ENCODE measurements around the gene TAF3. TPM values are rescaled to one million over a fixed set of nuclear protein-coding genes. Genes with fewer than 3 reads are reported as not detected.
A peak's percentile ranks its signal among the peaks of the same experiment; 100 is the strongest.

The TAF3 gene
- total and polyA plus RNA-seq, 7 donors: 3.0 to 12.2 (median 5.2) TPM

- no peak for DNase-seq
- TF ChIP-seq CTCF (IDR thresholded peaks at IDR 0.05): no peak
- no peak for TF ChIP-seq POLR2A (IDR thresholded peaks at IDR 0.05)
- TF ChIP-seq EP300 (IDR thresholded peaks at IDR 0.05): no peak
- TF ChIP-seq POLR2AphosphoS5 (IDR thresholded peaks at IDR 0.05): no peak
- WGBS, 2 donors: 5 to 9% methylated on average over 29 of the region's 29 CpGs
- Histone ChIP-seq H3K4me1 (peaks cover 0 to 69% (median 64%) of the 10 kb centered on the region in 4 donors), H3K36me3 (no peaks in the 10 kb centered on the region), H3K27me3 (peaks cover 95 to 100% (median 97%) of the 10 kb centered on the region in 3 donors), H3K27ac (no peak overlapping the region), H3K9me3 (no peaks in the 10 kb centered on the region), H3K4me3 (no peak overlapping the region)
- intact Hi-C loops (cut with DNase I): no loop called here
Measured at GRCh38 chr10:8048281-8049008, 230.1 kb downstream of the TAF3 start.

DNA sequence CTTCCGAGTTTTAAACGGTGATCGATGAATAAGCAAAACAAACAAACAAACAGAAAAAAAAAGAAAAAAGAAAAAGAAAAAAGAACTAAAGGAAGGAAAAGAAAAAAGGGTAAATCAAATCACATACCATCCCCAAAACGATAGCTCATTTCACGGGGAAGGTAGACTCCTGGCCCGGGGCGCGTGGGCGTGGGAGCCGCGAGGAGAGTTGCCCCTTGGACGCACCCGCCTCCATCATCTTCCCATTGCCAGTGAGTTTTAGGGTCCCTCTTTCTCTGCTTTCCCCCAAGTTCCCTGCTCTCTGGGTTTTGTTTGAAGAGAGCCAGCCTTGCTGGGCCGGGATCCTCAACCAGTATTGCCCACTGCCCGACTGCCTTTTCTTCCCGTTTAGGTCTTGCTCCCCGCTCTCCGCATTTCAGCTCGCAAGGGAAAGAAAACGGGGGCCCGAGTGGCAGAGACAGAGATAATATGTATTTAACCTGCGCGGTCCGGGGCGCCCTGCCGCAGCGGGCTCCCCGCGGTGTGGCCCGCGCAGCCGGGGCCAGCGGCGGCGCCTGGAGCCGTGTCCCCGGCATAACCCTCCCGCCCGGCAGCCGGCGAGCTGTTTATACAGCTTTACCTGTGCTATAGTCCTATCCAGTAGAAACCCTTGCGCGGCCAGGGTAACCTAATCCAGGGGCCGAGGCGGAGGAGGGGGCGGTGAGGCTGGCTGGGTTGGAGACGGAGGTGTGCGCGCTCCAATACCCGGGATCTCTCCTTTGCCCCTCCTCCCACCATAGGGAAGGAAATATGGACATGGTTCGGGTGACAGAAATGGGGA, 230.9 kb downstream of the TAF3 start:
- Histone ChIP-seq H3K9me3 (no peaks in the 10 kb centered on the region), H3K36me3 (no peaks in the 10 kb centered on the region), H3K4me1 (peaks cover 0 to 70% (median 68%) of the 10 kb centered on the region in 4 donors), H3K27me3 (peaks cover 97 to 100% (median 97%) of the 10 kb centered on the region in 3 donors), H3K27ac (no peak overlapping the region), H3K4me3 (peak overlapping the region in 3 of 4 donors; percentile 15 to 47 (median 39))
- intact Hi-C loops (cut with DNase I): no loop called here
- 3 to 5% methylated on average over 50 to 51 of the region's 51 CpGs for WGBS, 2 donors
- no peak for DNase-seq
- no peak for TF ChIP-seq EP300 (IDR thresholded peaks at IDR 0.05)

DNA sequence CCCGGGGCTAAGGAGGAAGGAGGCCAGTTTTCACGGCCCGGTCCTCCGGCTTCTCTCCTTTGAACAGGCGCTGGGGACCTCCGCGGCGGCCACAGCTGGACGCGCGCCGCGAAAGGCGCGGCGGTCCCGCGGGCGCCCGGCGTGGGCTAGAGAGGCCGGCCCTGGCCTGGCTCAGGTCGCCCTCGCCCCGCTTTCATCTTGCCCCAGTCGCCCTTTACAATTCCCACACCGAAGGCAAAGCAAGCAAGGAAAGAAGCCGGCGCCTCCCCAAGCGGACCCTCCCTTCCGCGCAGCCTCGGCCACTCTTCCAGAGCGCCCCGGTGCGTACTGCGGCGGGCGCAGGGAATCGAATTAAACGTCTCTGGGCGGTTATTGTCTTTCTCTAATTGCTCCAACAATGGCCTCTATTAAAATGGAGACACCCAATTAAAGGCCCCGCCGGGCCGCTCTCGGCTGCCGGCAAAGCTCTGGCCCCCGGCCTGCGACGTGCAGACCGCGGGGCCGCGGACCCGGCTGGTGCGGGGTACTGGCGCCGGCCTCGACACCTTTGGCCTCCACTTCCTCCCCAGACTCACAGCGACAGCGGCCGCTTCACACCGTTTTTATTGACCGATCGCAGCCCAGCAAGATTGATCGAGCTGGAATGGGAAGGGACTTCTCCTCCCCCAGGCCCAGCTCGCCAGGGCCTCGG, 231.7 kb downstream of the TAF3 start:
- DNase-seq: no peak
- TF ChIP-seq EP300 (IDR thresholded peaks at IDR 0.05): no peak
- TF ChIP-seq POLR2AphosphoS5 (IDR thresholded peaks at IDR 0.05): no peak
- no peak for TF ChIP-seq POLR2A (IDR thresholded peaks at IDR 0.05)
- no peak for TF ChIP-seq CTCF (IDR thresholded peaks at IDR 0.05)
- intact Hi-C loops (cut with DNase I): no loop called here
- 1 to 2% methylated on average over 68 of the region's 68 CpGs for WGBS, 2 donors
- Histone ChIP-seq H3K4me3 (peak overlapping the region in 3 of 4 donors; percentile 15 to 47 (median 39)), H3K27me3 (peaks cover 96 to 100% (median 99%) of the 10 kb centered on the region in 3 donors), H3K4me1 (peaks cover 0 to 71% (median 68%) of the 10 kb centered on the region in 4 donors), H3K36me3 (no peaks in the 10 kb centered on the region), H3K9me3 (no peaks in the 10 kb centered on the region), H3K27ac (no peak overlapping the region)

GRCh38 chr10:8050556-8051108, 232.3 kb downstream of the TAF3 start:
- DNase-seq: no peak
- peaks cover 0 to 71% (median 68%) of the 10 kb centered on the region in 4 donors for H3K4me1 ChIP-seq
- H3K27me3 ChIP-seq: peaks cover 96 to 100% (median 99%) of the 10 kb centered on the region in 3 donors
- peak overlapping the region in 3 of 4 donors; percentile 15 to 47 (median 39) for H3K4me3 ChIP-seq
- intact Hi-C loops (cut with DNase I): no loop called here
- H3K9me3 ChIP-seq: no peaks in the 10 kb centered on the region
- WGBS, 2 donors: 1% methylated on average over 60 of the region's 60 CpGs
- TF ChIP-seq EP300 (IDR thresholded peaks at IDR 0.05) (no peak), POLR2AphosphoS5 (IDR thresholded peaks at IDR 0.05) (no peak), CTCF (IDR thresholded peaks at IDR 0.05) (no peak), POLR2A (IDR thresholded peaks at IDR 0.05) (no peak)
- H3K27ac ChIP-seq: no peak overlapping the region
- no peaks in the 10 kb centered on the region for H3K36me3 ChIP-seq
